Tibial nerve (tissue), 4 donors: ENCODE data around the gene SEZ6. TPM values are rescaled to one million over a fixed set of nuclear protein-coding genes. Genes with fewer than 3 reads are reported as not detected.
"Not testable (repeated sequence)": the region's sequence is repeated elsewhere in the genome, so short reads cannot be mapped to it uniquely, and the experiment has no call there.

Source experiments
- DNase-seq, 2 donors: peaks; one replicate each; pipeline ENCODE4 v3.0.0-alpha.2; 2019; ENCODE audit warnings: low spot score in 2 of 2
- H3K27ac ChIP-seq, 4 donors: fragments of 200-600 bp; sonication (generic) in 3 of 4; one replicate each; pipeline ENCODE4 v1.5.1; 2017 to 2019; ENCODE audit warnings: mild to moderate bottlenecking in 1 of 4
- H3K27me3 ChIP-seq, 2 donors: fragments of 200-600 bp; sonication (generic) in 1 of 2; one replicate each; pipeline versions ENCODE4 v1.5.1 to v1.6.0; 2017 to 2019
- H3K36me3 ChIP-seq, 3 donors: fragments of 200-600 bp; sonication (generic); one replicate each; pipeline ENCODE4 v1.5.1; 2018 to 2019
- H3K4me1 ChIP-seq, 4 donors: fragments of 200-600 bp; sonication (generic) in 3 of 4; one replicate each; pipeline ENCODE4 v1.5.1; 2017 to 2019
- H3K4me3 ChIP-seq, 4 donors: fragments of 200-600 bp; sonication (generic) in 3 of 4; one replicate each; pipeline ENCODE4 v1.5.1; 2017 to 2019; ENCODE audit warnings: mild to moderate bottlenecking in 1 of 4, moderate library complexity in 1 of 4
- H3K9me3 ChIP-seq, 4 donors: fragments of 200-600 bp; sonication (generic) in 3 of 4; one replicate each; pipeline ENCODE4 v1.5.1; 2017 to 2019
- CTCF ChIP-seq, 5 experiments: fragments of 200-600 bp in 3 of 5; fragments of 450-650 bp in 2 of 5; sonication (generic) in 3 of 5; IDR thresholded peaks; one replicate each; pipeline ENCODE4 v1.5.1; 2016 to 2019; ENCODE audit warnings: antibody characterized with exemption in 5 of 5, mild to moderate bottlenecking in 3 of 5, moderate library complexity in 2 of 5
- EP300 ChIP-seq, 2 donors: sonication (generic); formaldehyde crosslinking; IDR thresholded peaks; one replicate each; pipeline ENCODE4 v1.6.1; 2017; ENCODE audit warnings: antibody characterized with exemption in 2 of 2, mild to moderate bottlenecking in 1 of 2
- POLR2A ChIP-seq, 2 donors: fragments of 450-650 bp; IDR thresholded peaks; one replicate each; pipeline ENCODE4 v1.6.1; 2017; ENCODE audit warnings: antibody characterized with exemption in 2 of 2, mild to moderate bottlenecking in 2 of 2, moderate library complexity in 2 of 2
- WGBS, 2 donors: methylation state at CpG; one replicate each; pipeline ENCODE4 v1.1.5; 2018; 5-methylcytosine and 5-hydroxymethylcytosine counted together
- total RNA-seq, 4 donors: library from RNA; depleted of rRNA; stranded (reverse); fragments of >200 nt; gene quantifications; one replicate each; pipeline ENCODE4 v1.1.0, GENCODE V29; 2016

Gene SEZ6
- total RNA-seq, 4 donors from 2014 or later, result not detected

- H3K4me3 ChIP-seq, result no peak overlapping the region
- TF ChIP-seq CTCF (IDR thresholded peaks at IDR 0.05), result no peak
- no peak for TF ChIP-seq POLR2A (IDR thresholded peaks at IDR 0.05)
- TF ChIP-seq EP300 (IDR thresholded peaks at IDR 0.05), result no peak
- peaks cover 0 to 86% (median 54%) of the 10 kb centered on the region in 4 donors for H3K4me1 ChIP-seq
- H3K27ac ChIP-seq, result peak overlapping the region in 2 of 4 donors; percentile 69 to 85
- no peaks in the 10 kb centered on the region for H3K27me3 ChIP-seq
- H3K36me3 ChIP-seq, result peaks cover 0 to 4% (median 0%) of the 10 kb centered on the region in 3 donors
- no peaks in the 10 kb centered on the region for H3K9me3 ChIP-seq
- no peak for DNase-seq
Observed at GRCh38 chr17:28938552-28938951, 67.3 kb downstream of the SEZ6 start.

- no peaks in the 10 kb centered on the region for H3K9me3 ChIP-seq
- H3K27me3 ChIP-seq, result no peaks in the 10 kb centered on the region
- DNase-seq, result peak in 1 of 2 donors; percentile 51
- H3K36me3 ChIP-seq, result no peaks in the 10 kb centered on the region
- no peak overlapping the region for H3K4me3 ChIP-seq
- WGBS, 2 donors, result 45 to 53% methylated on average over 5 of the region's 5 CpGs
- H3K4me1 ChIP-seq, result peaks cover 0 to 95% (median 56%) of the 10 kb centered on the region in 4 donors
- peak overlapping the region; percentile 21 to 85 (median 58) for H3K27ac ChIP-seq
- TF ChIP-seq CTCF (IDR thresholded peaks at IDR 0.05) (no peak), EP300 (IDR thresholded peaks at IDR 0.05) (peak in 1 of 2 donors; percentile 74)
Observed at GRCh38 chr17:28937044-28937729, 68.6 kb downstream of the SEZ6 start.

- 77 to 79% methylated on average over 8 of the region's 8 CpGs for WGBS, 2 donors
- H3K4me1 ChIP-seq, result peaks cover 0 to 87% (median 52%) of the 10 kb centered on the region in 4 donors
- H3K4me3 ChIP-seq, result no peak overlapping the region
- no peaks in the 10 kb centered on the region for H3K36me3 ChIP-seq
- no peak for DNase-seq
- peak overlapping the region; percentile 21 to 85 (median 58) for H3K27ac ChIP-seq
- TF ChIP-seq CTCF (IDR thresholded peaks at IDR 0.05), result no peak
- no peak for TF ChIP-seq EP300 (IDR thresholded peaks at IDR 0.05)
- TF ChIP-seq POLR2A (IDR thresholded peaks at IDR 0.05), result no peak
- no peaks in the 10 kb centered on the region for H3K27me3 ChIP-seq
- no peaks in the 10 kb centered on the region for H3K9me3 ChIP-seq
Observed at GRCh38 chr17:28935744-28936460, 69.9 kb downstream of the SEZ6 start.

DNA sequence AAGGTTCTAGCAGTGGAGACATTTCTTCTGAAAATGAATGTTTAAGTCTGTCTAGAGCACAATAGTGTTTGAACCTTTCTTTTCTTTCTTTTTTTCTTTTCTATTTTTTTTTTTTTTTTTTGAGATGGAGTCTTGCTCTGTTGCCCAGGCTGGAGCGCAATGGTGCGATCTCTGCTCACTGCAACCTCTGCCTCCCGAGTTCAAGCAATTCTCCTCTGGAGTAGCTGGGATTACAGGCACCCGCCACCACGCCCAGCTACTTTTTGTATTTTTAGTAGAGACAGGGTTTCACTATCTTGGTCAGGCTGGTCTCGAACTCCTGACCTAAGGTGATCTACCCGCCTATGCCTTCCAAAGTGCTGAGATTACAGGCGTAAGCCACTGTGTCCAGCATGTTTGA lies 71.3 kb downstream of the SEZ6 start:
- Histone ChIP-seq H3K27ac (peak overlapping the region in 2 of 4 donors; percentile 69 to 85), H3K4me1 (peaks cover 0 to 80% (median 42%) of the 10 kb centered on the region in 4 donors)
- not testable (repeated sequence) for DNase-seq, H3K4me3 ChIP-seq, H3K9me3 ChIP-seq, H3K36me3 ChIP-seq, H3K27me3 ChIP-seq
- WGBS, 2 donors, result 92 to 96% methylated on average over 8 of the region's 8 CpGs

- no peak for DNase-seq
- Histone ChIP-seq H3K27me3 (no peaks in the 10 kb centered on the region), H3K9me3 (peaks cover 0 to 5% (median 0%) of the 10 kb centered on the region in 4 donors), H3K4me3 (no peak overlapping the region), H3K4me1 (peaks cover 0 to 51% (median 8%) of the 10 kb centered on the region in 4 donors), H3K27ac (no peak overlapping the region), H3K36me3 (peaks cover 0 to 38% (median 0%) of the 10 kb centered on the region in 3 donors)
- TF ChIP-seq POLR2A (IDR thresholded peaks at IDR 0.05) (no peak), EP300 (IDR thresholded peaks at IDR 0.05) (no peak), CTCF (IDR thresholded peaks at IDR 0.05) (no peak)
- WGBS, 2 donors, result 93 to 94% methylated on average over 2 of the region's 2 CpGs
Observed at GRCh38 chr17:28929787-28930186, 76.0 kb downstream of the SEZ6 start.
